Measurements from ENCODE around the gene RPL27A. TPM values are rescaled to one million over a fixed set of nuclear protein-coding genes. Genes with fewer than 3 reads are reported as not detected.

The RPL27A gene
- total and polyA plus RNA-seq, 2 donors (not counting 3 experiments of a cell fraction or from before 2014, with no cell fraction given) = 1,303 to 1,363 TPM

DNA sequence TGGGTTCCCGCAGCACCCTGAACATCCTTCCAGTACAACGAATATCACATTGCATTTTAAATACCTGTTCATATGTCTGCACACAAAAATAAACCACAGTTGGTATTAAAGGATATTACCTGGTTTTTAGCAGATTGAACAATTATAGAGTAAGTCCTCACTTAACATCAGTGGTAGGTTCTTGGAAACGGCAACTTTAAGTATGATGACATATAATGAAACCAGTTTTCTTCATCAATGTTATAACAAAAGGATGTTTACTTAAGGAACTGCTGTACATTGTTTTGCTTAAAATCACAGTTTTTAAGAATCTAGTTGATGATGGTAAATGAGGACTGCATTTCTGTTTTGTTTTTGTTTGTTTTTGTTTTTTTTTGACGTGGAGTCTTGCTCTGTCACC is 28.1 kb upstream of the RPL27A start:
- Histone ChIP-seq H3K27me3 (ENCODE audit: control insufficient read depth in 2 of 2, insufficient read depth in 2 of 2, low read length in 2 of 2) (no peaks in the 10 kb centered on the region), H3K79me2 (ENCODE audit: control insufficient read depth, insufficient read depth, low read length) (no peaks in the 10 kb centered on the region), H3K36me3 (ENCODE audit: control insufficient read depth in 2 of 2, extremely low read depth in 1 of 2, insufficient read depth in 2 of 2, low read length in 2 of 2) (no peaks in the 10 kb centered on the region), H3K9me1 (replicated peaks; ENCODE audit: control insufficient read depth, extremely low read depth, insufficient read depth, low read length) (no peaks in the 10 kb centered on the region), H3K4me3 (replicated peaks in 1 of 3; ENCODE audit: insufficient read depth in 1 of 3, low read depth in 1 of 3, low read length in 3 of 3) (no peak overlapping the region), H4K20me1 (replicated peaks; ENCODE audit: control insufficient read depth, extremely low read depth, insufficient read depth, low read length) (no peaks in the 10 kb centered on the region), H3K4me2 (ENCODE audit: insufficient read depth, low read length) (no peak overlapping the region), H3K4me1 (ENCODE audit: control insufficient read depth, extremely low read depth, insufficient read depth, low read length) (peaks cover 1% of the 10 kb centered on the region), H2AFZ (ENCODE audit: low read depth, low read length) (no peak overlapping the region), H3K9me3 (replicated peaks; ENCODE audit: control insufficient read depth, insufficient read depth, low read length) (no peaks in the 10 kb centered on the region), H3K27ac (ENCODE audit: insufficient read depth, low read depth, low read length) (no peak overlapping the region), H3K9ac (replicated peaks; ENCODE audit: extremely low read depth, insufficient read depth, low read length) (no peak overlapping the region)
- no TSS peak for BruUV-seq (replicated peaks)
- TF ChIP-seq, protein P1, sequence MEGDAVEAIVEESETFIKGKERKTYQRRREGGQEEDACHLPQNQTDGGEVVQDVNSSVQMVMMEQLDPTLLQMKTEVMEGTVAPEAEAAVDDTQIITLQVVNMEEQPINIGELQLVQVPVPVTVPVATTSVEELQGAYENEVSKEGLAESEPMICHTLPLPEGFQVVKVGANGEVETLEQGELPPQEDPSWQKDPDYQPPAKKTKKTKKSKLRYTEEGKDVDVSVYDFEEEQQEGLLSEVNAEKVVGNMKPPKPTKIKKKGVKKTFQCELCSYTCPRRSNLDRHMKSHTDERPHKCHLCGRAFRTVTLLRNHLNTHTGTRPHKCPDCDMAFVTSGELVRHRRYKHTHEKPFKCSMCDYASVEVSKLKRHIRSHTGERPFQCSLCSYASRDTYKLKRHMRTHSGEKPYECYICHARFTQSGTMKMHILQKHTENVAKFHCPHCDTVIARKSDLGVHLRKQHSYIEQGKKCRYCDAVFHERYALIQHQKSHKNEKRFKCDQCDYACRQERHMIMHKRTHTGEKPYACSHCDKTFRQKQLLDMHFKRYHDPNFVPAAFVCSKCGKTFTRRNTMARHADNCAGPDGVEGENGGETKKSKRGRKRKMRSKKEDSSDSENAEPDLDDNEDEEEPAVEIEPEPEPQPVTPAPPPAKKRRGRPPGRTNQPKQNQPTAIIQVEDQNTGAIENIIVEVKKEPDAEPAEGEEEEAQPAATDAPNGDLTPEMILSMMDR (IDR thresholded peaks at IDR 0.05; ENCODE audit: extremely low read depth in 1 of 2, insufficient read depth in 1 of 2, low read depth in 1 of 2, low read length in 2 of 2) = no peak
- TF ChIP-seq JUN (IDR thresholded peaks at IDR 0.05; ENCODE audit: borderline replicate concordance, insufficient read depth, insufficient read length, low read depth) (no peak), POLR2AphosphoS5 (IDR thresholded peaks at IDR 0.05; ENCODE audit: insufficient read depth, low read depth, low read length) (no peak), MAX (IDR thresholded peaks at IDR 0.05; ENCODE audit: insufficient read depth, insufficient read length) (no peak), FOS (IDR thresholded peaks at IDR 0.05; ENCODE audit: borderline replicate concordance, insufficient read depth, low read length) (no peak), GATA2 (IDR thresholded peaks at IDR 0.05; ENCODE audit: insufficient read depth, insufficient read length, low read depth, low read length) (no peak), MYC (IDR thresholded peaks at IDR 0.05; ENCODE audit: low read depth, low read length) (no peak), EZH2 (IDR thresholded peaks at IDR 0.05; ENCODE audit: borderline replicate concordance, low read depth, low read length, severe bottlenecking) (no peak), POLR2A (IDR thresholded peaks at IDR 0.05; ENCODE audit: low read depth, low read length) (no peak)
- FAIRE-seq = no peak
- ChIA-PET CTCF (no interaction called here), POLR2A (no interaction called here)
- intact Hi-C loops (cut with micrococcal nuclease) = no loop called here
- dilution Hi-C loops (cut with MboI; ENCODE audit: extremely low pct_ligation_motif_present, low sequenced_read_pairs) = no loop called here
- DNase-seq (ENCODE audit: low read depth, low spot score) = no peak

Measured in endothelial cell of umbilical vein (primary cell).